Hepatocyte (in vitro differentiated cells): ENCODE results near the gene WNT3A. TPM values are rescaled to one million over a fixed set of nuclear protein-coding genes. Genes with fewer than 3 reads are reported as not detected.

Source experiments
- DNase-seq: peaks from one replicate; pipeline ENCODE4 v3.0.0-alpha.2; 2016; ENCODE audit warnings: low spot score
- H2AFZ ChIP-seq: fragments of 200-600 bp; sonication (generic); 2 replicates; pipeline ENCODE4 v1.6.0; 2016; ENCODE audit warnings: antibody characterized with exemption, mild to moderate bottlenecking
- H3K27ac ChIP-seq: fragments of 200-600 bp; sonication (generic); 2 replicates; pipeline ENCODE4 v1.5.1; 2016; ENCODE audit warnings: mild to moderate bottlenecking
- H3K27me3 ChIP-seq: fragments of 200-600 bp; sonication (generic); 2 replicates; pipeline ENCODE4 v1.6.1; 2016
- H3K36me3 ChIP-seq: fragments of 200-600 bp; sonication (generic); replicated peaks from 2 replicates; pipeline ENCODE4 v1.5.1; 2016; ENCODE audit warnings: low read depth; ENCODE audit not compliant: insufficient read depth
- H3K4me1 ChIP-seq: fragments of 200-600 bp; sonication (generic); 2 replicates; pipeline ENCODE4 v1.5.1; 2016; ENCODE audit warnings: mild to moderate bottlenecking, moderate library complexity; ENCODE audit not compliant: insufficient read depth
- H3K4me2 ChIP-seq: fragments of 200-600 bp; sonication (generic); 2 replicates; pipeline ENCODE4 v1.6.0; 2016
- H3K4me3 ChIP-seq: fragments of 200-600 bp; sonication (generic); 2 replicates; pipeline ENCODE4 v1.5.1; 2016; ENCODE audit warnings: mild to moderate bottlenecking
- H3K79me2 ChIP-seq: fragments of 200-600 bp; sonication (generic); 2 replicates; pipeline ENCODE4 v1.6.0; 2017; ENCODE audit warnings: mild to moderate bottlenecking
- H3K9me2 ChIP-seq: fragments of 200-600 bp; sonication (generic); replicated peaks from 2 replicates; pipeline ENCODE4 v1.6.0; 2017; ENCODE audit warnings: mild to moderate bottlenecking; ENCODE audit not compliant: insufficient read depth
- H3K9me3 ChIP-seq: fragments of 200-600 bp; sonication (generic); 2 replicates; pipeline ENCODE4 v1.5.1; 2016; ENCODE audit warnings: low read depth, mild to moderate bottlenecking
- H4K20me1 ChIP-seq: fragments of 200-600 bp; sonication (generic); 2 replicates; pipeline ENCODE4 v1.6.0; 2016; ENCODE audit warnings: mild to moderate bottlenecking; ENCODE audit not compliant: insufficient read depth, poor library complexity, severe bottlenecking
- EZH2 ChIP-seq: fragments of 200-600 bp; sonication (generic); IDR thresholded peaks from 2 replicates; pipeline ENCODE4 v1.6.1; 2016; ENCODE audit warnings: antibody characterized with exemption, mild to moderate bottlenecking, borderline replicate concordance
- EZH2phosphoT487 ChIP-seq: fragments of 200-600 bp; sonication (generic); IDR thresholded peaks from one replicate; pipeline ENCODE4 v1.6.1; 2018; ENCODE audit warnings: antibody characterized with exemption, mild to moderate bottlenecking, low read depth, moderate library complexity; ENCODE audit not compliant: unreplicated experiment, severe bottlenecking
- WGBS: methylation state at CpG from one replicate; pipeline ENCODE4 v1.1.6; 2016; ENCODE audit warnings: low lambda C conversion rate; ENCODE audit errors: missing lambda C conversion rate; 5-methylcytosine and 5-hydroxymethylcytosine counted together
- microRNA-seq: library from miRNA; unstranded; fragments of <30 nt; microRNA quantifications from one replicate; pipeline ENCODE4, GENCODE V29; 2017
- polyA plus RNA-seq: library from polyadenylated mRNA; unstranded; fragments of >200 nt; fragmentation: Nextera tagmentation; extraction: Ambion mirVana; gene quantifications from 2 replicates; pipeline ENCODE4 v1.2.1, GENCODE V29; 2016
- small RNA-seq: library from RNA; depleted of rRNA; stranded (forward); fragments of <200 nt; gene quantifications from one replicate; pipeline ENCODE3, GENCODE V24; 2014
- total RNA-seq: library from RNA; depleted of rRNA; stranded (reverse); fragments of >200 nt; gene quantifications from 2 replicates; pipeline ENCODE4 v1.2.3, GENCODE V29; 2014
- TF ChIP-seq, protein P1 (sequence below): fragments of 200-600 bp; sonication (generic); IDR thresholded peaks from 2 replicates; pipeline ENCODE4 v1.5.1; 2016; ENCODE audit warnings: antibody characterized with exemption, mild to moderate bottlenecking; ENCODE audit not compliant: poor library complexity

Gene WNT3A
- total and polyA plus RNA-seq, 2 experiments from 2014 or later = 0.03 TPM; not detected in 1

DNA sequence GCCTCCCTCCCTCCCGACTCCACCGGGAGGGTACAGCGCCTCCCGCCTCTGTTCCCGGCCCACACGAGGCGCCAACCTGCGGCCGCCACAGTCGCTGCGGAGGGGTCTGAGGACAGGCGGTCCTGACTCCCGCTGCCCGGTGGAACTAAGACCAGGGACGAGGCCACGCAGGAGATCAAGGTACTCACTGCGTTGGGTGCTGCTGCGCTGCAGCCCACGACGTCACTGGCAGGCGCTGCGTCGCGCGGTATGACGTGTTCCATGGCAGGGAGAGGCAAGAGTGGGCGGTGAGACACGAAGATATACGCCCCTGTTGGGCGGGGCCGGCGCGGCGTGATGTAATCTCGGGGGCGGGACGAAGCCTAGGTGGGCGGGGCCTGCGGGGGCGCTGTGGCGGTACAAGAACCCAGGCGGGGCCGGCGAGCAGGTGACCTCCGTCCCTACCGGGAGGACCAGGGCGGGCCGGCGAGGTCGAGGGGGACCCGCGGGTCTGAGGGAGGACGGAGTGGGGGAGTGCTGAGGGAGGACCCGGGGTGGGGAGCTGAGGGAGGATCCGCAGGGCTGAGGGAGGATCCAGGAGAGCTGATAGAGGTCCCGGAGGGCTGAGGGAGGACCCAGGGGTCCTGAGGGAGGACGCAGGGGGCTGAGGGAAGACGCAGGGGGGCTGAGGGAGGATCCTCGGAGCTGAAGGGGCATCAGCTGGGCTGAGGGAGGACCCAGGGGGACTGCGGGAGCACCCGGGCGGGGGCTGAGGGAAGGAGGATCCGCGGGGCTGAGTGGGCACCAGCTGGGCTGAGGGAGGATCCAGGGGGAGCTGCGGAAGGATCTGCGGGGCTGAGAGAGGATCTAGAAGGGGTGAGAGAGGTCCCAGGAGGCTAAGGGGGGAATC lies 102.5 kb downstream of the WNT3A start, which contains the start of gene MRPL55:
Gene MRPL55, minus strand, starts transcription at position 227 of the 889 bp plus-strand sequence. CDS start 1,039 bp downstream, outside the sequence.
- under 1% methylated on average over 46 of the region's 66 CpGs for WGBS

DNA sequence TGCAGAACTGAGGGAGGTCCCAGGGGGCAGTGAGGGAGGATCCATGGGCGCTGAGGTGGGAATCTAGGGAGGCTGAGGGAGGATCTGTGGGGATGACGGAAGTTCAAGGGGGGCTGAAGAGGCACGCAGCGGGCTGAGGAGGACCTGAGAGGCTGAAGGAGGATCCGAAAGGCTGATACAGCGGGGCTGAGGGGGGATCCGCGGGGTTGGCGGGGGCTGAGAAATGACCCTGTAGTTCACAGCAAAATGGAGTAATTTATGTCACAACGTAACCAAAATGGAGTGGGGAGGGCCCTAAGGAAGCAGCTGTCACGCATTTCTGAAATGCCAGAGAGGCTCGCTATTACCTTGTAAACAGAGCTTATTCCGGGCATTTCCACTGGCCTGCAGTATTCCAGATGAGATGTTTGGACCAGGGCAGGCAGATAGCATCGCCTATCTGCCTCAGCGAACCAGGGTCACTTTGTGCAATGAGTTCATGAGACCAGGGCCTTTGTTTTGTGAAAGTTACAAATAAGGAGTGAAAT lies 103.2 kb downstream of the WNT3A start:
- H3K4me1 ChIP-seq = peaks cover 12% of the 10 kb centered on the region
- peak overlapping the region; percentile 55 for H2AFZ ChIP-seq
- no peaks in the 10 kb centered on the region for H4K20me1 ChIP-seq
- peak; percentile 71 for DNase-seq
- no peaks in the 10 kb centered on the region for H3K36me3 ChIP-seq
- H3K9me3 ChIP-seq = no peaks in the 10 kb centered on the region
- peaks cover 13% of the 10 kb centered on the region for H3K79me2 ChIP-seq
- no peaks in the 10 kb centered on the region for H3K9me2 ChIP-seq
- peak overlapping the region; percentile 93 for H3K27ac ChIP-seq
- H3K4me3 ChIP-seq = peak overlapping the region; percentile 63
- H3K27me3 ChIP-seq = no peaks in the 10 kb centered on the region
- WGBS = 25% methylated on average over 13 of the region's 15 CpGs
- peak overlapping the region; percentile 80 for H3K4me2 ChIP-seq
- TF ChIP-seq EZH2 = no peak
- TF ChIP-seq, protein P1, sequence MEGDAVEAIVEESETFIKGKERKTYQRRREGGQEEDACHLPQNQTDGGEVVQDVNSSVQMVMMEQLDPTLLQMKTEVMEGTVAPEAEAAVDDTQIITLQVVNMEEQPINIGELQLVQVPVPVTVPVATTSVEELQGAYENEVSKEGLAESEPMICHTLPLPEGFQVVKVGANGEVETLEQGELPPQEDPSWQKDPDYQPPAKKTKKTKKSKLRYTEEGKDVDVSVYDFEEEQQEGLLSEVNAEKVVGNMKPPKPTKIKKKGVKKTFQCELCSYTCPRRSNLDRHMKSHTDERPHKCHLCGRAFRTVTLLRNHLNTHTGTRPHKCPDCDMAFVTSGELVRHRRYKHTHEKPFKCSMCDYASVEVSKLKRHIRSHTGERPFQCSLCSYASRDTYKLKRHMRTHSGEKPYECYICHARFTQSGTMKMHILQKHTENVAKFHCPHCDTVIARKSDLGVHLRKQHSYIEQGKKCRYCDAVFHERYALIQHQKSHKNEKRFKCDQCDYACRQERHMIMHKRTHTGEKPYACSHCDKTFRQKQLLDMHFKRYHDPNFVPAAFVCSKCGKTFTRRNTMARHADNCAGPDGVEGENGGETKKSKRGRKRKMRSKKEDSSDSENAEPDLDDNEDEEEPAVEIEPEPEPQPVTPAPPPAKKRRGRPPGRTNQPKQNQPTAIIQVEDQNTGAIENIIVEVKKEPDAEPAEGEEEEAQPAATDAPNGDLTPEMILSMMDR = no peak
- no peak for TF ChIP-seq EZH2phosphoT487

More for the DNA sequence above, 102.5 kb downstream of the WNT3A start, which contains the start of gene MRPL55:
- peak within 1 kb of the TSS; percentile 93 for H3K4me2 ChIP-seq
- H3K27ac ChIP-seq = peak within 1 kb of the TSS; percentile 94
- H3K79me2 ChIP-seq = peaks cover 13% of the 10 kb centered on the region
- peak within 1 kb of the TSS; percentile 78 for H2AFZ ChIP-seq
- H3K4me1 ChIP-seq = peaks cover 12% of the 10 kb centered on the region
- H3K9me2 ChIP-seq = no peaks in the 10 kb centered on the region
- TF ChIP-seq, protein P1 = no peak
- no peak for TF ChIP-seq EZH2phosphoT487
- H3K4me3 ChIP-seq = peak within 1 kb of the TSS; percentile 96
- H3K27me3 ChIP-seq = no peaks in the 10 kb centered on the region
- DNase-seq = peak; percentile 99
- H4K20me1 ChIP-seq = no peaks in the 10 kb centered on the region
- H3K9me3 ChIP-seq = no peaks in the 10 kb centered on the region
- no peaks in the 10 kb centered on the region for H3K36me3 ChIP-seq

GRCh38 chr1:228110556-228110955 lies 103.8 kb downstream of the WNT3A start:
- no peak for DNase-seq
- Histone ChIP-seq H3K4me1 (peaks cover 12% of the 10 kb centered on the region), H3K4me3 (no peak overlapping the region), H3K79me2 (peaks cover 13% of the 10 kb centered on the region), H4K20me1 (no peaks in the 10 kb centered on the region), H3K27ac (peak overlapping the region; percentile 93), H3K9me2 (no peaks in the 10 kb centered on the region), H3K4me2 (peak overlapping the region; percentile 80), H3K36me3 (no peaks in the 10 kb centered on the region), H3K9me3 (no peaks in the 10 kb centered on the region), H3K27me3 (no peaks in the 10 kb centered on the region), H2AFZ (peak overlapping the region; percentile 55)
- WGBS = 78% methylated on average over 7 of the region's 7 CpGs
- TF ChIP-seq, protein P1 = no peak
- TF ChIP-seq EZH2 (no peak), EZH2phosphoT487 (no peak)

Small RNAs within 50 kb of the gene (microRNA-seq; reads per million reads assigned to microRNA genes)
- 14.3 reads per million, percentile 31 among the genes with 10 or more reads in this experiment for gene MIR3620

Small RNAs within 50 kb of the gene (small RNA-seq; reads per million reads assigned to genes)
- not detected for gene SEPT14P17

Other genes with a start within 250 kb of the WNT3A start
- gene PRSS38, start 191.3 kb upstream of the WNT3A start, total RNA-seq = not detected in 2 replicates
- gene PRSS38, start 191.3 kb upstream of the WNT3A start, polyA plus RNA-seq = not detected in 2 replicates
- gene WNT9A, start 59.1 kb upstream of the WNT3A start, total RNA-seq = 1.2 and 2.8 TPM in 2 replicates
- 0.40 and 1.5 TPM in 2 replicates for gene WNT9A, start 59.1 kb upstream of the WNT3A start, polyA plus RNA-seq
- gene ARF1, start 75.7 kb downstream of the WNT3A start, total RNA-seq = 249 and 250 TPM in 2 replicates
- gene ARF1, start 75.7 kb downstream of the WNT3A start, polyA plus RNA-seq = 594 and 609 TPM in 2 replicates
- gene C1orf35, start 96.3 kb downstream of the WNT3A start, total RNA-seq = 8.3 and 12.3 TPM in 2 replicates
- 24.6 and 31.6 TPM in 2 replicates for gene C1orf35, start 96.3 kb downstream of the WNT3A start, polyA plus RNA-seq
- gene MRPL55, start 102.3 kb downstream of the WNT3A start, total RNA-seq = 59.6 and 64.8 TPM in 2 replicates
- gene MRPL55, start 102.3 kb downstream of the WNT3A start, polyA plus RNA-seq = 122 and 130 TPM in 2 replicates
- 157 and 158 TPM in 2 replicates for gene GUK1, start 133.3 kb downstream of the WNT3A start, total RNA-seq
- gene GUK1, start 133.3 kb downstream of the WNT3A start, polyA plus RNA-seq = 306 and 368 TPM in 2 replicates
- gene GJC2, start 142.9 kb downstream of the WNT3A start, total RNA-seq = 0.80 and 1.6 TPM in 2 replicates
- gene GJC2, start 142.9 kb downstream of the WNT3A start, polyA plus RNA-seq = 0.40 and 0.63 TPM in 2 replicates
- gene IBA57, start 158.8 kb downstream of the WNT3A start, total RNA-seq = 5.0 and 5.7 TPM in 2 replicates
- gene IBA57, start 158.8 kb downstream of the WNT3A start, polyA plus RNA-seq = 4.7 and 5.6 TPM in 2 replicates
- gene OBSCN, start 201.0 kb downstream of the WNT3A start, total RNA-seq = 11.2 and 22.4 TPM in 2 replicates
- 15.0 and 20.6 TPM in 2 replicates for gene OBSCN, start 201.0 kb downstream of the WNT3A start, polyA plus RNA-seq